H1 (cell line): ENCODE results near the gene ASZ1. TPM values are rescaled to one million over a fixed set of nuclear protein-coding genes. Genes with fewer than 3 reads are reported as not detected.

Experiments used
- CTCF ChIA-PET: fragments of 300-600 bp; sonication (Branson Sonifier 250); formaldehyde crosslinking; loops from one replicate; lab custom pipeline; 2021; ENCODE audit not compliant: partially characterized antibody; lab: Charles Lee
- POLR2A ChIA-PET: fragments of 300-600 bp; sonication (Branson Sonifier 250); formaldehyde crosslinking; loops from one replicate; lab custom pipeline; 2021; ENCODE audit warnings: inconsistent platforms; ENCODE audit not compliant: partially characterized antibody; lab: Charles Lee
- DNase-seq, 2 experiments: peaks; one replicate each; pipeline versions ENCODE4 v3.0.0 to v3.0.0-alpha.2; 2010 to 2022; ENCODE audit warnings: low spot score in 2 of 2, low read depth in 1 of 2, mixed read lengths in 1 of 2
- FAIRE-seq: peaks from 2 replicates; lab custom pipeline; 2011; peaks lifted over from hg19 to GRCh38; lab: Jason Lieb, UNC
- H2AFZ ChIP-seq: 2 replicates; pipeline ENCODE4 v1.8.1; 2012; ENCODE audit warnings: low read length, inconsistent platforms
- H2AK5ac ChIP-seq: 2 replicates; pipeline ENCODE4 v1.6.1; 2013; ENCODE audit warnings: low read depth, low read length
- H2BK120ac ChIP-seq: replicated peaks from 2 replicates; pipeline ENCODE3; 2013; ENCODE audit warnings: low read depth, low read length, inconsistent platforms
- H2BK12ac ChIP-seq: 2 replicates; pipeline ENCODE4 v1.6.1; 2013; ENCODE audit warnings: low read depth, low read length
- H2BK15ac ChIP-seq: 2 replicates; pipeline ENCODE4 v1.6.1; 2013; ENCODE audit warnings: low read length
- H2BK20ac ChIP-seq: 2 replicates; pipeline ENCODE4 v1.6.1; 2013; ENCODE audit warnings: low read length
- H2BK5ac ChIP-seq: 2 replicates; pipeline ENCODE4 v1.6.1; 2013; ENCODE audit warnings: low read depth, low read length
- H3K14ac ChIP-seq: 2 replicates; pipeline ENCODE4 v1.6.1; 2013; ENCODE audit warnings: inconsistent platforms; ENCODE audit not compliant: insufficient read length
- H3K18ac ChIP-seq: 2 replicates; pipeline ENCODE4 v1.6.1; 2013; ENCODE audit warnings: low read length; ENCODE audit errors: extremely low read depth
- H3K23ac ChIP-seq: 2 replicates; pipeline ENCODE4 v1.6.1; 2013; ENCODE audit warnings: inconsistent platforms; ENCODE audit not compliant: insufficient read length
- H3K23me2 ChIP-seq: 2 replicates; pipeline ENCODE4 v1.6.1; 2013; ENCODE audit warnings: low read depth, low read length
- H3K27ac ChIP-seq: 2 replicates; pipeline ENCODE4 v1.6.1; 2011; ENCODE audit warnings: low read depth, low read length, inconsistent platforms
- H3K27me3 ChIP-seq, 4 experiments: replicated peaks in 1 of 4; 1 replicate in 1 of 4; 2 replicates in 3 of 4; pipeline versions ENCODE4 v1.6.1 to v1.8.1; 2011 to 2013; ENCODE audit warnings: low read length in 3 of 4, mild to moderate bottlenecking in 3 of 4, inconsistent platforms in 2 of 4, mixed read lengths in 2 of 4, moderate library complexity in 1 of 4; ENCODE audit not compliant: control insufficient read depth in 3 of 4, insufficient read depth in 3 of 4; ENCODE audit errors: extremely low read depth in 1 of 4
- H3K36me3 ChIP-seq, 4 experiments: 2 replicates each; pipeline versions ENCODE4 v1.6.1 to v1.8.1; 2011 to 2013; ENCODE audit warnings: mild to moderate bottlenecking in 4 of 4, low read length in 3 of 4, moderate library complexity in 2 of 4, control low read depth in 1 of 4, inconsistent platforms in 1 of 4; ENCODE audit not compliant: insufficient read depth in 4 of 4, control insufficient read depth in 2 of 4
- H3K4ac ChIP-seq: replicated peaks from 2 replicates; pipeline ENCODE3; 2013; ENCODE audit warnings: low read length, low read depth, mixed read lengths, inconsistent platforms; ENCODE audit not compliant: insufficient read length
- H3K4me1 ChIP-seq, 4 experiments: replicated peaks in 1 of 4; 1 replicate in 1 of 4; 2 replicates in 3 of 4; pipeline versions ENCODE4 v1.6.1 to v1.8.1; 2011 to 2013; ENCODE audit warnings: low read length in 3 of 4, inconsistent platforms in 2 of 4, mixed read lengths in 1 of 4; ENCODE audit not compliant: insufficient read depth in 4 of 4, control insufficient read depth in 3 of 4
- H3K4me2 ChIP-seq, 2 experiments: 2 replicates each; pipeline versions ENCODE4 v1.6.1 to v1.8.1; 2011 to 2013; ENCODE audit warnings: low read depth in 2 of 2, low read length in 2 of 2, control low read depth in 1 of 2, inconsistent platforms in 1 of 2, mild to moderate bottlenecking in 1 of 2; ENCODE audit not compliant: insufficient read depth in 1 of 2
- H3K4me3 ChIP-seq, 4 experiments: fragments of 200-600, 300-600 bp in 1 of 4; sonication (generic), shearing (Covaris generic), sonication (Bioruptor Twin) in 1 of 4; 2 replicates each; pipeline versions ENCODE4 v1.5.1 to v1.8.1; 2011 to 2016; ENCODE audit warnings: low read length in 4 of 4, low read depth in 3 of 4, control low read depth in 2 of 4, inconsistent platforms in 2 of 4, mild to moderate bottlenecking in 2 of 4, mixed read lengths in 1 of 4, moderate library complexity in 1 of 4; ENCODE audit not compliant: insufficient read depth in 2 of 4; ENCODE audit errors: extremely low read depth in 1 of 4
- H3K56ac ChIP-seq: replicated peaks from 2 replicates; pipeline ENCODE3; 2013; ENCODE audit warnings: low read depth, mild to moderate bottlenecking, mixed read lengths, low read length, inconsistent platforms; ENCODE audit not compliant: insufficient read length
- H3K79me1 ChIP-seq: 2 replicates; pipeline ENCODE4 v1.6.1; 2013; ENCODE audit warnings: low read depth, low read length, control low read depth
- H3K79me2 ChIP-seq, 2 experiments: 2 replicates each; pipeline versions ENCODE4 v1.6.1 to v1.8.1; 2012 to 2013; ENCODE audit warnings: low read length in 2 of 2, mild to moderate bottlenecking in 2 of 2, inconsistent platforms in 1 of 2; ENCODE audit not compliant: insufficient read depth in 2 of 2, control insufficient read depth in 1 of 2
- H3K9ac ChIP-seq, 4 experiments: replicated peaks in 1 of 4; 1 replicate in 1 of 4; 2 replicates in 3 of 4; pipeline versions ENCODE4 v1.6.1 to v1.8.1; 2011 to 2013; ENCODE audit warnings: low read depth in 3 of 4, low read length in 3 of 4, control low read depth in 2 of 4, mild to moderate bottlenecking in 2 of 4, moderate library complexity in 2 of 4, inconsistent platforms in 1 of 4; ENCODE audit errors: extremely low read depth in 1 of 4
- H3K9me3 ChIP-seq, 2 experiments: 2 replicates each; pipeline versions ENCODE4 v1.6.1 to v1.8.1; 2012 to 2013; ENCODE audit warnings: mild to moderate bottlenecking in 2 of 2, moderate library complexity in 2 of 2, control low read depth in 1 of 2, inconsistent platforms in 1 of 2, low read depth in 1 of 2, low read length in 1 of 2, mixed read lengths in 1 of 2; ENCODE audit not compliant: insufficient read depth in 2 of 2
- H4K20me1 ChIP-seq, 2 experiments: replicated peaks in 1 of 2; 2 replicates each; pipeline versions ENCODE3 to v1.8.1; 2011 to 2013; ENCODE audit warnings: inconsistent platforms in 2 of 2, low read length in 2 of 2, mild to moderate bottlenecking in 1 of 2; ENCODE audit not compliant: insufficient read depth in 2 of 2, control insufficient read depth in 1 of 2
- H4K5ac ChIP-seq: 2 replicates; pipeline ENCODE4 v1.6.1; 2013; ENCODE audit warnings: low read length, low read depth, mixed read lengths, inconsistent platforms; ENCODE audit not compliant: insufficient read length
- H4K8ac ChIP-seq: 2 replicates; pipeline ENCODE4 v1.8.0; 2013; ENCODE audit warnings: mild to moderate bottlenecking, moderate library complexity, low read length, inconsistent platforms; ENCODE audit not compliant: insufficient read depth; ENCODE audit errors: extremely low read depth
- H4K91ac ChIP-seq: replicated peaks from 2 replicates; pipeline ENCODE3; 2013; ENCODE audit warnings: low read length, mixed read lengths, inconsistent platforms; ENCODE audit not compliant: insufficient read length
- BCL11A ChIP-seq, 2 experiments: IDR thresholded peaks; one replicate each; pipeline ENCODE4 v1.6.1; 2011; ENCODE audit warnings: low read depth in 2 of 2, low read length in 2 of 2, mild to moderate bottlenecking in 2 of 2
- CHD1 ChIP-seq: IDR thresholded peaks from 2 replicates; pipeline ENCODE4 v1.6.1; 2012; ENCODE audit warnings: low read depth, low read length, improper control_type of control experiment
- CTBP2 ChIP-seq: IDR thresholded peaks from 2 replicates; pipeline ENCODE4 v1.7.0; 2011; ENCODE audit warnings: borderline replicate concordance, mild to moderate bottlenecking, moderate library complexity, mixed read lengths, low read length; ENCODE audit not compliant: insufficient read depth, insufficient read length
- EP300 ChIP-seq, 2 experiments: IDR thresholded peaks; 1 replicate in 1 of 2; 2 replicates in 1 of 2; pipeline ENCODE4 v1.6.1; 2011 to 2012; ENCODE audit warnings: low read depth in 2 of 2, low read length in 2 of 2, mild to moderate bottlenecking in 2 of 2, borderline replicate concordance in 1 of 2, inconsistent platforms in 1 of 2, moderate library complexity in 1 of 2
- HDAC2 ChIP-seq, 2 experiments: fragments of 300-600 bp in 1 of 2; sonication (generic) in 1 of 2; IDR thresholded peaks; 2 replicates each; pipeline ENCODE4 v1.6.1; 2011 to 2012; ENCODE audit warnings: low read depth in 2 of 2, low read length in 2 of 2, mild to moderate bottlenecking in 2 of 2, moderate library complexity in 2 of 2, borderline replicate concordance in 1 of 2, inconsistent platforms in 1 of 2
- KDM4A ChIP-seq: IDR thresholded peaks from one replicate; pipeline ENCODE4 v1.7.1; 2012; ENCODE audit warnings: low read depth, mild to moderate bottlenecking, moderate library complexity, low read length, inconsistent platforms; ENCODE audit not compliant: severe bottlenecking
- RNF2 ChIP-seq: fragments of 200-900, 300-1000 bp; sonication (generic); IDR thresholded peaks from 2 replicates; pipeline ENCODE4 v1.7.1; 2016; ENCODE audit warnings: borderline replicate concordance, low read depth, mild to moderate bottlenecking, antibody characterized with exemption, low read length; ENCODE audit not compliant: poor library complexity, severe bottlenecking; ENCODE audit errors: missing control alignments
- RXRA ChIP-seq: IDR thresholded peaks from 2 replicates; pipeline ENCODE4 v1.6.1; 2011; ENCODE audit warnings: low read depth, mild to moderate bottlenecking, low read length, moderate library complexity; ENCODE audit not compliant: insufficient read depth
- SIRT6 ChIP-seq: IDR thresholded peaks from one replicate; pipeline ENCODE4 v1.7.1; 2012; ENCODE audit warnings: low read length, inconsistent platforms
- SRF ChIP-seq: IDR thresholded peaks from 2 replicates; pipeline ENCODE4 v1.6.1; 2011; ENCODE audit warnings: mild to moderate bottlenecking, low read depth, low read length, moderate library complexity
- TBP ChIP-seq: IDR thresholded peaks from 2 replicates; pipeline ENCODE4 v1.6.1; 2011; ENCODE audit warnings: low read depth, low read length, improper control_type of control experiment
- WGBS, 2 experiments: shearing (Covaris generic) in 1 of 2; methylation state at CpG; one replicate each; pipeline versions ENCODE4 v1.1.6 to v1.1.7; 2013 to 2015; ENCODE audit warnings: low lambda C conversion rate in 2 of 2, mixed read lengths in 2 of 2, inconsistent platforms in 1 of 2, low coverage in 1 of 2, missing lambda C conversion rate in 1 of 2; ENCODE audit not compliant: insufficient replicate concordance in 2 of 2, insufficient coverage in 1 of 2, insufficient read length in 1 of 2; ENCODE audit errors: extremely low coverage in 1 of 2, missing lambda C conversion rate in 1 of 2; 5-methylcytosine and 5-hydroxymethylcytosine counted together
- polyA plus RNA-seq, 7 experiments: library from polyadenylated mRNA; depleted of rRNA in 3 of 7; stranded (reverse) in 5 of 7; unstranded in 2 of 7; fragments of >200 nt in 5 of 7; fragments of 200-250 nt in 2 of 7; gene quantifications; 1 replicate in 5 of 7; 2 replicates in 1 of 7; 4 replicates in 1 of 7; pipeline versions ENCODE4 v1.2.1 to v1.2.3, GENCODE V29; 2011 to 2013; ENCODE audit warnings: missing spikeins in 2 of 7, mixed read lengths in 2 of 7
- total RNA-seq: library from RNA; stranded (reverse); fragmentation: NEBNext Ultra II Directional; extraction: Animal tissue kit (Norgen Biotek cat#: 25700); gene quantifications from 2 replicates; pipeline ENCODE4 v1.2.1, GENCODE V29; 2021
- TF ChIP-seq, protein P1 (sequence below): IDR thresholded peaks from 2 replicates; pipeline ENCODE4 v1.6.1; 2011; ENCODE audit warnings: low read length, improper control_type of control experiment

ASZ1 gene
- total and polyA plus RNA-seq, 2 of the 8 experiments (the other 6 are each of a cell fraction or from before 2014, with no cell fraction given) = not detected

DNA sequence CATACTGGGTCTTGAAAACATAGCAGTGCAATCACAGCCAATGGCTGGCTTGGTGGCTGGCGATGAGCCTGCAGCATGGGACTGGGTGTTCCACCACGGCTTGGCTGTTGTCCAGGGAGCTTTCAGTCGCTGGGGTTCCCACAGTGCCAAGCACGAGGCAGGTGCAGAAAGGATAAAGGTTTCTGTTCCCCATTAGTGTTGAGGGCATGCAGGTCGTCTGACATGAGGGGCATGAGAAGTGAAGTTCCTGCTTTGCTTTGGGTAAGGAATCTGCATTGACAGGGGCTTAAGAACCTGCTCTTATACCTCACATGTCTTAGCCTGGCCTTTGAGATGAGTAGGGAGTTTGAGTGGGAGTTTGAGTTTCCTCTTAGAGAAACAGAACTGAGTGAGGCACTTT, 43.5 kb upstream of the ASZ1 start:
- H2BK20ac ChIP-seq = no peak overlapping the region
- no peak overlapping the region for H2AK5ac ChIP-seq
- no peak overlapping the region for H3K14ac ChIP-seq
- H3K79me2 ChIP-seq = no peaks in the 10 kb centered on the region
- H3K4me1 ChIP-seq = peaks cover 0 to 2% (median 0%) of the 10 kb centered on the region in 4 experiments; a peak in 3 of 7 replicates
- WGBS, 2 experiments = 84% methylated on average over 5 of the region's 5 CpGs; no CpG with 5 or more reads in 1 of the 2 experiments
- no peak overlapping the region for H2BK5ac ChIP-seq
- no peak overlapping the region for H3K9ac ChIP-seq
- no peaks in the 10 kb centered on the region for H3K36me3 ChIP-seq
- H2AFZ ChIP-seq = no peak overlapping the region
- H3K4me2 ChIP-seq = no peak overlapping the region
- H4K8ac ChIP-seq = no peak overlapping the region
- no peak overlapping the region for H3K23ac ChIP-seq
- no peak overlapping the region for H2BK15ac ChIP-seq
- H3K23me2 ChIP-seq = no peaks in the 10 kb centered on the region
- ChIA-PET POLR2A (no interaction called here), CTCF (interaction anchor here (2.6 kb wide), 1 partner anchor 12 kb away, joined by 11 read pairs; no protein-coding TSS in a partner anchor)
- H3K56ac ChIP-seq = no peak overlapping the region
- H3K27ac ChIP-seq = no peak overlapping the region
- H2BK120ac ChIP-seq = no peak overlapping the region
- DNase-seq (no peak), FAIRE-seq (no peak)
- no peak overlapping the region for H4K5ac ChIP-seq
- no peak overlapping the region for H3K18ac ChIP-seq
- no peak overlapping the region for H3K4ac ChIP-seq
- no peaks in the 10 kb centered on the region for H3K9me3 ChIP-seq
- no peaks in the 10 kb centered on the region for H4K20me1 ChIP-seq
- no peak overlapping the region for H4K91ac ChIP-seq
- no peaks in the 10 kb centered on the region for H3K27me3 ChIP-seq
- H3K79me1 ChIP-seq = no peaks in the 10 kb centered on the region
- no peak overlapping the region; the same call in 1 of the 2 replicates for H2BK12ac ChIP-seq
- H3K4me3 ChIP-seq = no peak overlapping the region
- TF ChIP-seq RNF2 (no peak), KDM4A (no peak), CHD1 (no peak), EP300 (IDR thresholded peaks at IDR 0.05; ENCODE audit: borderline replicate concordance in 1 of 2, low read depth in 2 of 2, low read length in 2 of 2) (no peak), CTBP2 (no peak), BCL11A (IDR thresholded peaks at IDR 0.05; ENCODE audit: low read depth in 2 of 2, low read length in 2 of 2) (no peak), HDAC2 (IDR thresholded peaks at IDR 0.05; ENCODE audit: borderline replicate concordance in 1 of 2, low read depth in 2 of 2, low read length in 2 of 2) (no peak), RXRA (no peak), TBP (no peak), SRF (no peak), SIRT6 (no peak)
- TF ChIP-seq, protein P1, sequence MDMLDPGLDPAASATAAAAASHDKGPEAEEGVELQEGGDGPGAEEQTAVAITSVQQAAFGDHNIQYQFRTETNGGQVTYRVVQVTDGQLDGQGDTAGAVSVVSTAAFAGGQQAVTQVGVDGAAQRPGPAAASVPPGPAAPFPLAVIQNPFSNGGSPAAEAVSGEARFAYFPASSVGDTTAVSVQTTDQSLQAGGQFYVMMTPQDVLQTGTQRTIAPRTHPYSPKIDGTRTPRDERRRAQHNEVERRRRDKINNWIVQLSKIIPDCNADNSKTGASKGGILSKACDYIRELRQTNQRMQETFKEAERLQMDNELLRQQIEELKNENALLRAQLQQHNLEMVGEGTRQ = no peak
